Measurements from ENCODE around the gene SLIT3.

The SLIT3 gene

DNA sequence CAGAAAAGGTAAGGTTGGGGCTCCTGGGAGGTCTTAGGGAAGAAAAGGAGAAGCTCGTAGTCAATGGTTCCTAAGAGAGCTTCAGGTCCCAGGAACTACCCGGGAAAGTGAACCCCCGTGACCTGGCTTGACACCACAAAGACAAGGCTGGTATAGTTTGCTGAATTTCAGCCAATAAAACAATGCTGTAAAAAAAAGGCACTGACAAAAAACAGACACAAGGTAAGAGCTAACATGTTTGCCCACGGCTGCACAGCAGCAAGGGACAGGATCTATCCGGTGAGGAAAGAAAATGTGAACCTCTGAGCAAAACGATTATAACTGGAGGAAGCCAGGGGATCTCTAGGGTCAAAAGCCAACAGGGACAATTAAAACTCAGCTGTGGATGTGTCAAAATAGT, 17.1 kb downstream of the SLIT3 start:
- no peaks in the 10 kb centered on the region for H3K27me3 ChIP-seq (ENCODE audit: low read depth, low read length)
- H3K4me1 ChIP-seq (ENCODE audit: control insufficient read depth in 1 of 2, insufficient read depth in 2 of 2, low read length in 2 of 2): peaks cover 0 to 37% of the 10 kb centered on the region in 2 donors
- no peaks in the 10 kb centered on the region for H3K36me3 ChIP-seq (ENCODE audit: control insufficient read depth in 1 of 2, insufficient read depth in 2 of 2, low read length in 2 of 2)
- peaks cover 0 to 5% of the 10 kb centered on the region in 2 donors for H3K9me3 ChIP-seq (ENCODE audit: control insufficient read depth in 1 of 2, low read length in 2 of 2)
- no peak overlapping the region for H3K4me3 ChIP-seq (ENCODE audit: low read depth in 1 of 2, low read length in 2 of 2)
- H3K27ac ChIP-seq (ENCODE audit: low read length): no peak overlapping the region

DNA sequence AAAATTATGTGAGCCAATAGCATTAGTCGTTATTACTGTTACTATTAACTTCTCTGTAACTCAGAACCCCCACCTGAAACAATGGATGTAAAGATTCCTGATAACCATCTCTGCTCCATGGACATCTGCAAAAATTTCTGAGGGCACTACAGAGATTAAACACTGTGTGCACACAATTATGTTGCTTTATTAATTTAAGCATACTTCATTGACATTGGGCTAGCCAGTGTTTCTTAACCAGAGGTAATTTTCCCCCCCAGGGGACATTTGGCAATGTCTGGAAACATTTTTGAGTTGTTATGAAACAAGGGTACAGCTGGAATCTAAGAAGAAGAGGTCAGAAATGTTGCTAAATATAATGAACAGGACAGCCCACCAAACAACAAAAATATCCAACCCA, 19.3 kb downstream of the SLIT3 start:
- Histone ChIP-seq H3K4me3 (ENCODE audit: low read depth in 1 of 2, low read length in 2 of 2) (no peak overlapping the region), H3K36me3 (ENCODE audit: control insufficient read depth in 1 of 2, insufficient read depth in 2 of 2, low read length in 2 of 2) (no peaks in the 10 kb centered on the region), H3K27ac (ENCODE audit: low read length) (no peak overlapping the region), H3K9me3 (ENCODE audit: control insufficient read depth in 1 of 2, low read length in 2 of 2) (peaks cover 0 to 5% of the 10 kb centered on the region in 2 donors), H3K27me3 (ENCODE audit: low read depth, low read length) (no peaks in the 10 kb centered on the region), H3K4me1 (ENCODE audit: control insufficient read depth in 1 of 2, insufficient read depth in 2 of 2, low read length in 2 of 2) (peaks cover 0 to 17% of the 10 kb centered on the region in 2 donors)

DNA sequence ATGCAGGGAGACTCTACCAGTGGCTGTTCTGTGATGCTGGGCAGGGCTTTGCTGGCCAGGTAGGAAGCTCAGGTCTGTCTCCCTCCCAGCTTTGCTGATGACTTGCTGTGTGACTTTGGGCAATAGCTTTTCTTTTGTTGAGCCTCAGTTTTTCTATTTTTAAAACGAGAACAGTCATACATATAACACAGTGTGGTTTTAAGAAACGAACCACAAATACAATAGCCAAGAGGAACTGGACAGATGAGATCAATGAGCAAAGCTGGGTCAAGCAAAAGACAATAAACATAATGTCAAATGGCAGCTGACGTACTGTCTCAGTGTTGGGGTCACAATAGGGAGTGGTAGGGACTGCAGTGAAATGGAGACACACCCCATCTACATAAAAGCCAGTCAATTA, 20.2 kb downstream of the SLIT3 start:
- Histone ChIP-seq H3K36me3 (ENCODE audit: control insufficient read depth in 1 of 2, insufficient read depth in 2 of 2, low read length in 2 of 2) (no peaks in the 10 kb centered on the region), H3K4me3 (ENCODE audit: low read depth in 1 of 2, low read length in 2 of 2) (no peak overlapping the region), H3K9me3 (ENCODE audit: control insufficient read depth in 1 of 2, low read length in 2 of 2) (peaks cover 0 to 2% of the 10 kb centered on the region in 2 donors), H3K27me3 (ENCODE audit: low read depth, low read length) (no peaks in the 10 kb centered on the region), H3K27ac (ENCODE audit: low read length) (no peak overlapping the region), H3K4me1 (ENCODE audit: control insufficient read depth in 1 of 2, insufficient read depth in 2 of 2, low read length in 2 of 2) (peaks cover 0 to 15% of the 10 kb centered on the region in 2 donors)

DNA sequence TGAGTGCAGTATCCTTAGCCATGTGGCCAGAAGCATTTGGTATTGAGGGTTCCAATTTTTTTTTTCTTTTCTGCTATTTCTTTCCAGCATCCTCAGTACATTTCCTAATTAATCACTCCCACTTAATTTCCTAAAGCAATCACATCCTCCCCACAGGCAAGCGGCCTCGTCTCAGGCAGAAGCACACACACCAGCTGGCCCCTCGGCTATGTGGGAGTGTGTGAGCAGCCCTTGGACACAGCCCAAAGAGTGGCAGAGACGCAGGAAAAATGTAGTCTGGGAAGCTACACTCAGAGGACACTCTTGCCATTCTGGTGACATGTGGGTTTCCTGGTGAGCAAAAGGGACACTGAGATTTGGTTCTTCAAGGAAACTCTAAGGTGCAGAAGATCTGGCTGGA, 20.7 kb downstream of the SLIT3 start:
- H3K27ac ChIP-seq (ENCODE audit: low read length): no peak overlapping the region
- H3K27me3 ChIP-seq (ENCODE audit: low read depth, low read length): no peaks in the 10 kb centered on the region
- no peaks in the 10 kb centered on the region for H3K9me3 ChIP-seq (ENCODE audit: control insufficient read depth in 1 of 2, low read length in 2 of 2)
- H3K4me1 ChIP-seq (ENCODE audit: control insufficient read depth in 1 of 2, insufficient read depth in 2 of 2, low read length in 2 of 2): peaks cover 0 to 15% of the 10 kb centered on the region in 2 donors
- no peak overlapping the region for H3K4me3 ChIP-seq (ENCODE audit: low read depth in 1 of 2, low read length in 2 of 2)
- H3K36me3 ChIP-seq (ENCODE audit: control insufficient read depth in 1 of 2, insufficient read depth in 2 of 2, low read length in 2 of 2): no peaks in the 10 kb centered on the region

DNA sequence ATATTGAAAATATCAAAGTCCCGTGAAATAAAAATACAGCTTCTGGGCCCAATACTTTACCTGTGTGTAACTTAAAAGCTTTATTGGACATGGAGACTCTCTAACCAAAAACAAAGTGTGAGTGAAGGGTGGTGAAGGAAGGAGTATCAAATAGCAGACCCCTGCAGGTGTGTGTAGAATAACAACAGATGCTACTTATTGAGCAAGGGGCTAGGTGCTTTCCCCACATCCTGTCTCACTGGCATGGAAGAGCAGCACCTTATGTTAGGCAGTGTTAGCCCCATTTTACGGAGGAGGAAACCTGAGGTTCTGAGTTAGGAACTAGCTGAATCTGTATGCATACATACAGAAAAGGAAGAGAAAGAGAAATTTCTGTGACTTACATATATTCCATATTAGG, 21.8 kb downstream of the SLIT3 start:
- Histone ChIP-seq H3K27me3 (ENCODE audit: low read depth, low read length) (no peaks in the 10 kb centered on the region), H3K9me3 (ENCODE audit: control insufficient read depth in 1 of 2, low read length in 2 of 2) (no peaks in the 10 kb centered on the region), H3K4me3 (ENCODE audit: low read depth in 1 of 2, low read length in 2 of 2) (no peak overlapping the region), H3K27ac (ENCODE audit: low read length) (no peak overlapping the region), H3K36me3 (ENCODE audit: control insufficient read depth in 1 of 2, insufficient read depth in 2 of 2, low read length in 2 of 2) (no peaks in the 10 kb centered on the region), H3K4me1 (ENCODE audit: control insufficient read depth in 1 of 2, insufficient read depth in 2 of 2, low read length in 2 of 2) (peaks cover 0 to 15% of the 10 kb centered on the region in 2 donors)

DNA sequence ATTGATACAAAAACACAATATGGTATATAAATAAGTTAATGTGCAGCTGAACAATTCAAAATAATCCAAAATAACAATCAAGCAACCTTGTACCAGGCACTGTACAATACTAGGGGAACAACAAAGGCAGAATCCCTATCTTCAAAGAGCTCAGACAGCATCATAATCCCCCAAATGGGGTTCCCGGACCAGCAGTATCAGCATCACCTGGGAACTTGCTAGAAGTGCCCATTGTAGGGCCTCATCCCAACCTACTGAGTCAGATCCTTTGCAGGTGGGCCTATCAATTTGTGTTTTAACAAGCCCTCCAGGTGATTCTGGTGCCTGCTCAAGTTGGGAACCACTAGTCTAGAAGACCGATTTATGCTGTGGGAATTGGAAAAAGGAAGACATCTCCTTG, 27.1 kb downstream of the SLIT3 start:
- no peak overlapping the region for H3K4me3 ChIP-seq (ENCODE audit: low read depth in 1 of 2, low read length in 2 of 2)
- no peaks in the 10 kb centered on the region for H3K27me3 ChIP-seq (ENCODE audit: low read depth, low read length)
- H3K27ac ChIP-seq (ENCODE audit: low read length): no peak overlapping the region
- peaks cover 0 to 3% of the 10 kb centered on the region in 2 donors for H3K4me1 ChIP-seq (ENCODE audit: control insufficient read depth in 1 of 2, insufficient read depth in 2 of 2, low read length in 2 of 2)
- no peaks in the 10 kb centered on the region for H3K36me3 ChIP-seq (ENCODE audit: control insufficient read depth in 1 of 2, insufficient read depth in 2 of 2, low read length in 2 of 2)
- H3K9me3 ChIP-seq (ENCODE audit: control insufficient read depth in 1 of 2, low read length in 2 of 2): no peaks in the 10 kb centered on the region

DNA sequence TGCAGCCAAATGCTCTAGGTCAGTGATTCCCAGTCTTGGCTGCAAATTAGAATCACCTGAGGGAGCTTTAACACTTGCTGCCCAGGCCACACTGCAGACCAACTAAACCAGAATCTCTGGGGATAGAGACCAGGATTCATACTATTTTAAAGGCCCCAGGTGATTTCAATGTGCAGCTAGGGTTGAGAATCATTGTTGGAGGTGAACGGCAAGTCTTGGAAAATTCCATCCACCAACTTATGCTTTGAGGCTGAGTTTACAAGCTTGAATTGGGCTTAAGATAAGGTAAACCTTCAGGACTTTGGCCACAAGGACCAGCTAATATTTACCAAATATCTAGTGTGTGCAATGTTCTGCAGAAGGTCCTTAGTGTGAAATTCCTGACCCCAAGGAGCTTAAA, 27.5 kb downstream of the SLIT3 start:
- H3K9me3 ChIP-seq (ENCODE audit: control insufficient read depth in 1 of 2, low read length in 2 of 2): no peaks in the 10 kb centered on the region
- H3K4me3 ChIP-seq (ENCODE audit: low read depth in 1 of 2, low read length in 2 of 2): no peak overlapping the region
- H3K36me3 ChIP-seq (ENCODE audit: control insufficient read depth in 1 of 2, insufficient read depth in 2 of 2, low read length in 2 of 2): no peaks in the 10 kb centered on the region
- H3K4me1 ChIP-seq (ENCODE audit: control insufficient read depth in 1 of 2, insufficient read depth in 2 of 2, low read length in 2 of 2): peaks cover 0 to 3% of the 10 kb centered on the region in 2 donors
- H3K27me3 ChIP-seq (ENCODE audit: low read depth, low read length): no peaks in the 10 kb centered on the region
- no peak overlapping the region for H3K27ac ChIP-seq (ENCODE audit: low read length)

DNA sequence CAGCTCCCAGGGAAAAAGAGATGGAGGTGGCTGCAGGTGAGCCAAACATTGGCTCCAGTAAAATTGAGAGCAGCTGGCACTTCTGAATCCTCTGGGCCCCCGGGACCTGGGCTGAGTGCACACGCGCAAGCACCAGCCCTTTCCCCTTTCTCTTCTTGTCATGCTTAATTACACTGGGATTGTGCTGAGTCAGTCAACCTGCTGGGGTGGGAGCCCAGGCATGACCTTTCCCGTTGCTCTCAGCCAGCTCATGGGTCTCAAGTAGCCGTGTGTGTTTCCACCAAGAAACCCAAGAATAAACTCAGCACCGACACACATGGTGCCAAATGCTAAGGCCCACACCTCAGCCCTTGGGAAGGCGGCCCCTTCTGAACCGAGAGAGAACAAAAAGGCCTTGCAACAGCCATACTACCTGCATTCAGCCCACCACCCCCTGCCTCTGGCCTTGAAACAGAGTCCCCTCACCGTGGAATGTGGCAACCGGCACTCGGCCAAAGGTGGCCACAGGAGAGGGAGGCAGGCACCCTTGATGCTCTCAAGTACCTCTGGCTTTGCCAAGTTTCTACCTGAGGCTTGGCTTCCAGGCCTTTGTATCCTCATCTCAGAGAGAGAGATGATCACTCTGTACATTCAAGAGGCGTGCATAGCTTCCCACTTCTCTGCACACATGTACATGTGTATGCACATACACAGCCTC, 28.1 kb downstream of the SLIT3 start:
- Histone ChIP-seq H3K27ac (ENCODE audit: low read length) (no peak overlapping the region), H3K36me3 (ENCODE audit: control insufficient read depth in 1 of 2, insufficient read depth in 2 of 2, low read length in 2 of 2) (no peaks in the 10 kb centered on the region), H3K4me3 (ENCODE audit: low read depth in 1 of 2, low read length in 2 of 2) (no peak overlapping the region), H3K9me3 (ENCODE audit: control insufficient read depth in 1 of 2, low read length in 2 of 2) (no peaks in the 10 kb centered on the region), H3K27me3 (ENCODE audit: low read depth, low read length) (no peaks in the 10 kb centered on the region), H3K4me1 (ENCODE audit: control insufficient read depth in 1 of 2, insufficient read depth in 2 of 2, low read length in 2 of 2) (peaks cover 0 to 8% of the 10 kb centered on the region in 2 donors)

DNA sequence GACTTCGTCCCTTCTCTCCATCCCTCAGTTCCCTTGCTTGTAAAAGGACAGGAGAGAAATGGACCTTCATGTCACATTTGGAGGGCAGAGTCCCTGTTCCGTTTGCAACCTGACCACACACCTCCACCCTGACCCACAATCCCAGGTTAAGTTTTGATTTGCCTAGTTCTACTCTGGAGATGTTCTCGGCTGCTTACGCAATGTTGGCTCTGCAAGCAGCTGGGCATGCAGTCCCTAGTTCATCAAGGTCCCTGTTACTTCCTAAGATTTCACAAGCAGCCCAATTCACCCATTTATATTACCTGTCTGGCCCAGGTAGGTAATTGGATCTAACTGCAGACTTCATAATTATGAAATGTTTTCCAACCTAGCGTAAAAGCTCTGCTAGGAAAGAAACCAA, 28.8 kb downstream of the SLIT3 start:
- no peak overlapping the region for H3K27ac ChIP-seq (ENCODE audit: low read length)
- peaks cover 0 to 13% of the 10 kb centered on the region in 2 donors for H3K4me1 ChIP-seq (ENCODE audit: control insufficient read depth in 1 of 2, insufficient read depth in 2 of 2, low read length in 2 of 2)
- H3K4me3 ChIP-seq (ENCODE audit: low read depth in 1 of 2, low read length in 2 of 2): no peak overlapping the region
- no peaks in the 10 kb centered on the region for H3K9me3 ChIP-seq (ENCODE audit: control insufficient read depth in 1 of 2, low read length in 2 of 2)
- H3K36me3 ChIP-seq (ENCODE audit: control insufficient read depth in 1 of 2, insufficient read depth in 2 of 2, low read length in 2 of 2): no peaks in the 10 kb centered on the region
- H3K27me3 ChIP-seq (ENCODE audit: low read depth, low read length): no peaks in the 10 kb centered on the region

DNA sequence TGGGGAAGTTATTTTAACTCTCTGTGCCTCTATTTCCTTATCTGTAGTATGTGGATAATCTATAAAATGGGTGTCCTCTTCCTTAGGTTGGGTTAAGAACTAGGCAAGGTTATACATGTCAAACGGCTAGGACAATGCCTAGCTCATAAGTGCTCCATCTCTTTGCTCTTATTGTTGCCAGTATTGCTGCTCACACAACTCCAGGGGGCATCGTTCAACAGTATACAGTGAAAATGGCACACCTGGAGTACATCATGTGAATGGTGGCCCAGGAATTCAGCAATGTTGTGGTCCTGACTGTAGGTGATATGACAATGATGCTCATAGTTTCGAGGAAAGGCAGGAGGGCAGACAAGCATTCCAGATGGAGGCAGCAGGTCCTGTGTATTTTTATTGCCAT, 30.1 kb downstream of the SLIT3 start:
- no peak overlapping the region for H3K4me3 ChIP-seq (ENCODE audit: low read depth in 1 of 2, low read length in 2 of 2)
- no peaks in the 10 kb centered on the region for H3K36me3 ChIP-seq (ENCODE audit: control insufficient read depth in 1 of 2, insufficient read depth in 2 of 2, low read length in 2 of 2)
- H3K27ac ChIP-seq (ENCODE audit: low read length): no peak overlapping the region
- H3K27me3 ChIP-seq (ENCODE audit: low read depth, low read length): no peaks in the 10 kb centered on the region
- no peaks in the 10 kb centered on the region for H3K9me3 ChIP-seq (ENCODE audit: control insufficient read depth in 1 of 2, low read length in 2 of 2)
- H3K4me1 ChIP-seq (ENCODE audit: control insufficient read depth in 1 of 2, insufficient read depth in 2 of 2, low read length in 2 of 2): peaks cover 0 to 13% of the 10 kb centered on the region in 2 donors

DNA sequence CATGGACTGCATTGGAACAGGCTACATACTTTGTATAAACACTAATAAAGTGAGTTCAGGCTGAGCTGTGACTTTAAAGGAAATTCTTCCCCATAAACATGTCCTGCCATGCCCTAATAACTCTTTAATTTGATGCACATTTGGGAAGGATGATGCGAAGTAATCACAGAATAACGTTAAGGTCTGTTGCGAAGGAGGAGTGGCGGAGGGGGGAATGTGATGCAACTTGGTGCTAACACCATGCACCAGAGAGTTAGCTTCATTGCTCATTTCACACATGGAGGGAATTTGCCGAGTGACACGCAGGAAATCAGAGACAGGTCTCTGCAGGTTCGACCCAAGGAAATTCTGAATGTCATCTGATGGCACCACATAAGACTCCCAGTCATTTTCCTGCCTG, 32.9 kb downstream of the SLIT3 start:
- H3K36me3 ChIP-seq (ENCODE audit: control insufficient read depth in 1 of 2, insufficient read depth in 2 of 2, low read length in 2 of 2): no peaks in the 10 kb centered on the region
- H3K4me1 ChIP-seq (ENCODE audit: control insufficient read depth in 1 of 2, insufficient read depth in 2 of 2, low read length in 2 of 2): peaks cover 0 to 13% of the 10 kb centered on the region in 2 donors
- H3K27me3 ChIP-seq (ENCODE audit: low read depth, low read length): no peaks in the 10 kb centered on the region
- no peak overlapping the region for H3K4me3 ChIP-seq (ENCODE audit: low read depth in 1 of 2, low read length in 2 of 2)
- no peaks in the 10 kb centered on the region for H3K9me3 ChIP-seq (ENCODE audit: control insufficient read depth in 1 of 2, low read length in 2 of 2)
- H3K27ac ChIP-seq (ENCODE audit: low read length): no peak overlapping the region

DNA sequence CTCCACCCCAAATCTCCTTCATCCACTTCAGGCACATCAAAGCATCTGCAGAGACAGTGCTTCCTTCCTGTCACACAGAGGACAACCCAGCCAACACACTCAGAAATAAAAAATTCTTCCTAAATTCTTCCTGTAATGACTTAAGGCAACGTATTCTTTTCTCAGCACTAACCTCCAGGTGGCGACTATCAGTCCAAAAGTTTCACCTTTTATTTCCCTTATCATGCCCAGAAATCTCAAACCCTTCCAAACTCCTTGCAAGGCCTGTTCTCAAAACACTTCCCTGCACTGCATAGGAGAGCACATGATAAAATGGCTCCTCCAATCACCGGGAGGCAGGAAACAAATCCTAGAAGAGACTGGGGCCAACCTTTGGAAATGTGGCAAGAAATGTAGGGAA, 35.1 kb downstream of the SLIT3 start:
- Histone ChIP-seq H3K9me3 (ENCODE audit: control insufficient read depth in 1 of 2, low read length in 2 of 2) (no peaks in the 10 kb centered on the region), H3K4me3 (ENCODE audit: low read depth in 1 of 2, low read length in 2 of 2) (no peak overlapping the region), H3K36me3 (ENCODE audit: control insufficient read depth in 1 of 2, insufficient read depth in 2 of 2, low read length in 2 of 2) (no peaks in the 10 kb centered on the region), H3K27ac (ENCODE audit: low read length) (no peak overlapping the region), H3K4me1 (ENCODE audit: control insufficient read depth in 1 of 2, insufficient read depth in 2 of 2, low read length in 2 of 2) (peaks cover 0 to 12% of the 10 kb centered on the region in 2 donors), H3K27me3 (ENCODE audit: low read depth, low read length) (no peaks in the 10 kb centered on the region)
